Measurements from ENCODE around the gene SULT1E1.
"Not testable (repeated sequence)": the region's sequence is repeated elsewhere in the genome, so short reads cannot be mapped to it uniquely, and the experiment has no call there.

The SULT1E1 gene

DNA sequence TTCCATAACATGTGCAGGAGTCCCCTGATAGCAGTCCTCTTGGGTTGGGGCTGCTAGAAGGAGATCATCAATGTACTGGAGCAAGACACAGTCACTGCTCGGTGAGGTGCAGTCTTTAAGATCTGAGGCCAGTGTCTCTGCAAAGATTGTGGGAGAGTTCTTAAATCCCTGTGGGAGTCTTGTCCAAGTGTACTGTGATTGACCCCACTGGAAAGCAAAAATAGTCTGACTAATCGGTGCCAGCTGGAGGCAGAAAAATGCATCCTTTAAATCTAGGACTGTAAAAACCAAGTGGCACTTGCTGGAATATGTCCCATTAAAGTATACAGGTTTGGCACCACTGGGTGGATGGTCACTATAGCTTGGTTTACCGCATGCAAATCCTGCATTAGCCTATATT lies 31.1 kb downstream of the SULT1E1 start:
- Histone ChIP-seq H3K4me3 (replicated peaks; ENCODE audit: low read depth, low read length) (no peak overlapping the region), H3K36me3 (ENCODE audit: control insufficient read depth, insufficient read depth, low read length) (no peaks in the 10 kb centered on the region), H3K27me3 (replicated peaks; ENCODE audit: control insufficient read depth, insufficient read depth, low read length) (no peaks in the 10 kb centered on the region)
- no peak for DNase-seq (ENCODE audit: extremely low read depth, insufficient read length)
- TF ChIP-seq, protein P1, sequence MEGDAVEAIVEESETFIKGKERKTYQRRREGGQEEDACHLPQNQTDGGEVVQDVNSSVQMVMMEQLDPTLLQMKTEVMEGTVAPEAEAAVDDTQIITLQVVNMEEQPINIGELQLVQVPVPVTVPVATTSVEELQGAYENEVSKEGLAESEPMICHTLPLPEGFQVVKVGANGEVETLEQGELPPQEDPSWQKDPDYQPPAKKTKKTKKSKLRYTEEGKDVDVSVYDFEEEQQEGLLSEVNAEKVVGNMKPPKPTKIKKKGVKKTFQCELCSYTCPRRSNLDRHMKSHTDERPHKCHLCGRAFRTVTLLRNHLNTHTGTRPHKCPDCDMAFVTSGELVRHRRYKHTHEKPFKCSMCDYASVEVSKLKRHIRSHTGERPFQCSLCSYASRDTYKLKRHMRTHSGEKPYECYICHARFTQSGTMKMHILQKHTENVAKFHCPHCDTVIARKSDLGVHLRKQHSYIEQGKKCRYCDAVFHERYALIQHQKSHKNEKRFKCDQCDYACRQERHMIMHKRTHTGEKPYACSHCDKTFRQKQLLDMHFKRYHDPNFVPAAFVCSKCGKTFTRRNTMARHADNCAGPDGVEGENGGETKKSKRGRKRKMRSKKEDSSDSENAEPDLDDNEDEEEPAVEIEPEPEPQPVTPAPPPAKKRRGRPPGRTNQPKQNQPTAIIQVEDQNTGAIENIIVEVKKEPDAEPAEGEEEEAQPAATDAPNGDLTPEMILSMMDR (IDR thresholded peaks at IDR 0.05; ENCODE audit: insufficient read depth, low read length, poor library complexity, severe bottlenecking), result no peak

DNA sequence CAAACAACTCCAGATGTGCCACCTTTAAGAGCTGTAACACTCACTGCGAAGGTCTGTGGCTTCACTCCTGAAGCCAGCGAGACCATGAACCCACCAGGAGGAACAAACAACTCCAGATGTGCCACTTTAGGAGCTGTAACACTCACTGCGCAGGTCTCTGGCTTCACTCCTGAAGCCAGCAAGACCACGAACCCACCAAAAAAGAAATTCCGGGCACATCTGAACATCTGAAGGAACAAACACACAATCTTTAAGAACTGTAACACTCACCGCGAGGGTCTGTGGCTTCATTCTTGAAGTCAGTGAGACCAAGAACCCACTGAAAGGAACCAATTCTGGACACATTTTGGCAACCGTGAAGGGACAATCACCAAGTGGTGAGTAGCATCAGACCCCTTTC lies 34.9 kb downstream of the SULT1E1 start:
- H3K36me3 ChIP-seq (ENCODE audit: control insufficient read depth, insufficient read depth, low read length), result not testable (repeated sequence)

DNA sequence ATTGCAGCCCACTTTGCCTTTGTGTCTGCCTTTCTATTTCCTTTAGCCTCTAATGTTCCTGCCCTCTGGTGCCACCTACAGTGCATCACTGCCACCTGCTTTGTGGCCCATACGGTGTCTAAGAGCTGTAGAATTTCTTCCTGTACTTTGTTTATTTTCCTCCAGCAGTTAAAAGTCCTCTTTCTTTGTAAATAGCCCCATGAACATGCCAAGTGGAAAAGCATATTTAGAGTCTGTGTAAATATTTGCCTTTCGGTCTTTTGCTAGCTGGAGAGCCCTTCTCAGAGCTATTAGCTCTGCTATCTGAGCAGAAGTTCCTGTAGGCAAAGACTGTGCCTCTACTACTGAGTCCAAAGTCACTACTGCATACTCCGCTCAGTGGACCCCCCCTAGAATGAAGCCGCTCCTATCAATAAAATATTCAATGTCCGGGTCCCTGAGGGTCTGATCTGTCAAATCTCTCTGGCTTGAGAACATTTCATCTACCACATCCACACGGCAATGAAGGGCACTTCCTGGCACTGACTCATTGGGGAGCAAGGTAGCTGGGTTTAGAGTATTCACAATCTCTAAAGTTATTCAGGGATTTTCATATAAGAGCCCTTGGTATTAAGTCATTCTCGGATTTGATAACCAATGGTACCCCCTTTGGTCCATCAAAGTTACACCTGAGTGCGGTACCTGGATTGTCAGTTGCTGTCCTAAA lies 36.3 kb downstream of the SULT1E1 start:
- Histone ChIP-seq H3K4me3 (replicated peaks; ENCODE audit: low read depth, low read length) (no peak overlapping the region), H3K36me3 (ENCODE audit: control insufficient read depth, insufficient read depth, low read length) (no peaks in the 10 kb centered on the region), H3K27me3 (replicated peaks; ENCODE audit: control insufficient read depth, insufficient read depth, low read length) (no peaks in the 10 kb centered on the region)
- DNase-seq (ENCODE audit: extremely low read depth, insufficient read length), result no peak
- TF ChIP-seq, protein P1 (IDR thresholded peaks at IDR 0.05; ENCODE audit: insufficient read depth, low read length, poor library complexity, severe bottlenecking), result peak; percentile 80

More for the DNA sequence above, 34.9 kb downstream of the SULT1E1 start:
- not testable (repeated sequence) for H3K4me3 ChIP-seq (replicated peaks; ENCODE audit: low read depth, low read length); DNase-seq (ENCODE audit: extremely low read depth, insufficient read length); H3K27me3 ChIP-seq (replicated peaks; ENCODE audit: control insufficient read depth, insufficient read depth, low read length)

DNA sequence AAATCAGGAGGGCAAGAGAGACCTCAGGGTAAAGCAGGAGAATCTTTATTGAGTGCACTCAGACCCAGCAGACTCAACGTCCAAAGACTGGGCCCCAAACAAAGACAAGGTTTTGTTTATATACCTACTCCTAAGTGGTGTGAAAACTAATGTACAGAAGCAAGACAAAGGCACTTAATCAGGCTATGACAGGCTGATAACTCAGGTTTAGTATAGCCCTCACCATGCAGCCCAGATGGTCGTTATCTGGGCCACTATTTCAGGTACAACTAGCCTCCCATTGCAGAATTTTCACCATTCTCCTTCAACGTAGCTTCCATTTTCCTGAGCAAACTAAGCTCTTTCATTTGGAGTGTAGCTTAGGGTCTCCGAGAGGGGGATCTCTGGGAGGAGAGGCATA lies 36.9 kb downstream of the SULT1E1 start:
- no peaks in the 10 kb centered on the region for H3K27me3 ChIP-seq (replicated peaks; ENCODE audit: control insufficient read depth, insufficient read depth, low read length)
- DNase-seq (ENCODE audit: extremely low read depth, insufficient read length), result no peak
- no peak overlapping the region for H3K4me3 ChIP-seq (replicated peaks; ENCODE audit: low read depth, low read length)
- H3K36me3 ChIP-seq (ENCODE audit: control insufficient read depth, insufficient read depth, low read length), result no peaks in the 10 kb centered on the region
- TF ChIP-seq, protein P1 (IDR thresholded peaks at IDR 0.05; ENCODE audit: insufficient read depth, low read length, poor library complexity, severe bottlenecking), result no peak

DNA sequence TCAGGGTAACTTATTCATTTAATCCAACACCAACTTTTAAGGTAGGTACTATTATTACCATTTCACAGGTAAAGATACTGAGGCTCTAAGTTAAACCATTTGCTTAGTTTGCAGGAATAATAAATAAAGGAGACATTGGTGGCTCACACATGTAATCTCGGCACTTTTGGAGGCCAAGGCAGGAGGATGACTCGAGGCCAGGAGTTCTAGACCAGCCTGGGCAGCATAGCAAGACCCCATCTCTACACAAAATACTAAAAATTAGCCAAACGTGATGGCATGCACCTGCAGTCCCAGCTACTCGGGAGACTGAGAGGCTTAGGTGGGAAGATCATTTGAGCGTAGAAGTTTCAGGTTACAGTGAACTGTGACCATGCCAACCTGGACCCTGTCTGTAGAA lies 37.7 kb downstream of the SULT1E1 start:
- Histone ChIP-seq H3K27me3 (replicated peaks; ENCODE audit: control insufficient read depth, insufficient read depth, low read length) (no peaks in the 10 kb centered on the region), H3K36me3 (ENCODE audit: control insufficient read depth, insufficient read depth, low read length) (no peaks in the 10 kb centered on the region), H3K4me3 (replicated peaks; ENCODE audit: low read depth, low read length) (no peak overlapping the region)
- DNase-seq (ENCODE audit: extremely low read depth, insufficient read length), result no peak
- TF ChIP-seq, protein P1 (IDR thresholded peaks at IDR 0.05; ENCODE audit: insufficient read depth, low read length, poor library complexity, severe bottlenecking), result no peak

DNA sequence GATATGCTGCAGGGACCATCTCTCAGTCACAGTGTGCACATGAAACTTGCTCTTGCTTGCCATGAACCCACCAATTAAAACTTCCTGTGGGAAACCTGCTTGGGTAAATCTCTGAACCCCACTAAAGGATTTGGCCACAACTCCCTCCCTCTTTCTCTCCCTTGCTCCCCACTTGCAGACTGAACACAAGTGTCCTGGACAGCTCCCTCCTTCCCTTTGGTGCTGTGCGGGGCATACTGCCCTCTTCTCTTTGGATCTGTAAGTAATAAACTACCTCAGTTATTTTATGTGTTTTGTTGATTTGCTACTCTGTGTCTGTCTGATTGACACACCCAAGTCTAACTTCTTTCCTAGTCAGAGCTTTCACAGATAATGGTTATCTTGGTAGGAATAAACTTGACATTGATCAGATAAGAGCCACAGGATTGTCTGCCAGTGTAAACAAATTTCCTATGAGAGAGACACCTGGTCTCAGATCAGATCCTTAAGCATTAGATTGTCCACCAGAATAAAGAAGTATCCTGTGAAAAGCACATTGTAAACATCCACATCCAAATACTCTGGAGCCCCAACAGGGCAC lies 41.8 kb downstream of the SULT1E1 start:
- no peaks in the 10 kb centered on the region for H3K36me3 ChIP-seq (ENCODE audit: control insufficient read depth, insufficient read depth, low read length)
- no peak for DNase-seq (ENCODE audit: extremely low read depth, insufficient read length)
- H3K4me3 ChIP-seq (replicated peaks; ENCODE audit: low read depth, low read length), result no peak overlapping the region
- TF ChIP-seq, protein P1 (IDR thresholded peaks at IDR 0.05; ENCODE audit: insufficient read depth, low read length, poor library complexity, severe bottlenecking), result no peak
- H3K27me3 ChIP-seq (replicated peaks; ENCODE audit: control insufficient read depth, insufficient read depth, low read length), result no peaks in the 10 kb centered on the region
